Loucy (cell line): Measurements from ENCODE around the gene WHRN.
A peak's percentile ranks its signal among the peaks of the same experiment; 100 is the strongest.

ENCODE experiments used
- H2AFZ ChIP-seq: fragments of 200-600 bp; sonication (generic); 2 replicates; pipeline ENCODE4 v1.6.0; 2016; ENCODE audit warnings: antibody characterized with exemption, mild to moderate bottlenecking, low read length, moderate library complexity
- H3F3A ChIP-seq: fragments of 200-600 bp; 2 replicates; pipeline ENCODE4 v1.6.0; 2016; ENCODE audit warnings: antibody characterized with exemption, low read depth, mild to moderate bottlenecking
- H3K27me3 ChIP-seq: fragments of 200-600 bp; sonication (generic); 2 replicates; pipeline ENCODE4 v1.6.1; 2014; ENCODE audit warnings: low read length, mild to moderate bottlenecking; ENCODE audit not compliant: insufficient read depth, poor library complexity, severe bottlenecking
- H3K36me3 ChIP-seq: fragments of 200-600 bp; sonication (generic); 2 replicates; pipeline ENCODE4 v1.6.1; 2016; ENCODE audit warnings: low read length; ENCODE audit not compliant: insufficient read depth
- H3K4me1 ChIP-seq: fragments of 200-600 bp; sonication (generic); 2 replicates; pipeline ENCODE4 v1.5.1; 2014; ENCODE audit warnings: low read length, mild to moderate bottlenecking; ENCODE audit not compliant: insufficient read depth, poor library complexity, severe bottlenecking
- H3K4me2 ChIP-seq: fragments of 200-600 bp; sonication (generic); 2 replicates; pipeline ENCODE4 v1.6.0; 2014; ENCODE audit warnings: antibody characterized with exemption, low read length, low read depth, mild to moderate bottlenecking; ENCODE audit not compliant: poor library complexity, severe bottlenecking
- H3K4me3 ChIP-seq: fragments of 200-600 bp; sonication (generic); 2 replicates; pipeline ENCODE4 v1.5.1; 2014; ENCODE audit warnings: low read length, mild to moderate bottlenecking, mixed read lengths; ENCODE audit not compliant: poor library complexity, severe bottlenecking
- H3K79me2 ChIP-seq: fragments of 200-600 bp; sonication (generic); 2 replicates; pipeline ENCODE4 v1.6.1; 2014; ENCODE audit warnings: low read length; ENCODE audit not compliant: insufficient read depth
- H3K9ac ChIP-seq: fragments of 200-600 bp; sonication (generic); 2 replicates; pipeline ENCODE4 v1.6.0; 2014; ENCODE audit warnings: mild to moderate bottlenecking, low read depth, low read length, moderate library complexity; ENCODE audit not compliant: poor library complexity, severe bottlenecking
- H3K9me2 ChIP-seq: fragments of 200-600 bp; sonication (generic); replicated peaks from 2 replicates; pipeline ENCODE4 v1.6.1; 2016; ENCODE audit warnings: low read depth, low read length, mixed read lengths
- H3K9me3 ChIP-seq: fragments of 200-600 bp; sonication (generic); 2 replicates; pipeline ENCODE4 v1.6.1; 2014; ENCODE audit warnings: mild to moderate bottlenecking, antibody characterized with exemption, low read length, low read depth; ENCODE audit not compliant: insufficient read depth
- H4K20me1 ChIP-seq: fragments of 200-600 bp; sonication (generic); 2 replicates; pipeline ENCODE4 v1.6.0; 2014; ENCODE audit warnings: antibody characterized with exemption, low read length, mild to moderate bottlenecking; ENCODE audit not compliant: insufficient read depth, poor library complexity, severe bottlenecking
- CTCF ChIP-seq: fragments of 200-600 bp; sonication (generic); conservative IDR thresholded peaks from 2 replicates; pipeline ENCODE4 v1.5.1; 2014; ENCODE audit warnings: mild to moderate bottlenecking, antibody characterized with exemption, low read length
- EZH2phosphoT487 ChIP-seq: fragments of 200-600 bp; IDR thresholded peaks from 2 replicates; pipeline ENCODE4 v1.6.1; 2018; ENCODE audit warnings: antibody characterized with exemption, mild to moderate bottlenecking, moderate library complexity, borderline replicate concordance

WHRN gene

GRCh38 chr9:114394523-114395333 is 110.5 kb downstream of the WHRN start:
- H3F3A ChIP-seq = no peaks in the 10 kb centered on the region
- no peak overlapping the region for H2AFZ ChIP-seq
- H3K9me3 ChIP-seq = no peaks in the 10 kb centered on the region
- no peaks in the 10 kb centered on the region for H3K9me2 ChIP-seq
- H3K4me2 ChIP-seq = no peak overlapping the region
- H4K20me1 ChIP-seq = peaks cover 8% of the 10 kb centered on the region
- TF ChIP-seq EZH2phosphoT487 (no peak), CTCF (no peak)
- no peaks in the 10 kb centered on the region for H3K36me3 ChIP-seq
- H3K4me1 ChIP-seq = peaks cover 30% of the 10 kb centered on the region
- no peak overlapping the region for H3K4me3 ChIP-seq
- no peak overlapping the region for H3K9ac ChIP-seq
- H3K79me2 ChIP-seq = peaks cover 33% of the 10 kb centered on the region
- no peaks in the 10 kb centered on the region for H3K27me3 ChIP-seq

- H3K27me3 ChIP-seq = no peaks in the 10 kb centered on the region
- peak overlapping the region; percentile 29 for H3K4me2 ChIP-seq
- H4K20me1 ChIP-seq = peaks cover 8% of the 10 kb centered on the region
- H3K79me2 ChIP-seq = peaks cover 51% of the 10 kb centered on the region
- TF ChIP-seq EZH2phosphoT487 (no peak), CTCF (no peak)
- peak overlapping the region; percentile 23 for H3K9ac ChIP-seq
- H3K9me3 ChIP-seq = no peaks in the 10 kb centered on the region
- no peak overlapping the region for H3K4me3 ChIP-seq
- H3K9me2 ChIP-seq = no peaks in the 10 kb centered on the region
- H2AFZ ChIP-seq = no peak overlapping the region
- peaks cover 47% of the 10 kb centered on the region for H3K4me1 ChIP-seq
- no peaks in the 10 kb centered on the region for H3F3A ChIP-seq
- H3K36me3 ChIP-seq = no peaks in the 10 kb centered on the region
Measured at GRCh38 chr9:114392749-114393112, 112.5 kb downstream of the WHRN start.

- Histone ChIP-seq H3K4me3 (no peak overlapping the region), H3K36me3 (no peaks in the 10 kb centered on the region), H3K4me1 (peaks cover 43% of the 10 kb centered on the region), H3K9me3 (no peaks in the 10 kb centered on the region), H3K79me2 (peaks cover 56% of the 10 kb centered on the region), H3K9ac (no peak overlapping the region), H3K27me3 (no peaks in the 10 kb centered on the region), H4K20me1 (peaks cover 11% of the 10 kb centered on the region), H2AFZ (no peak overlapping the region), H3K9me2 (no peaks in the 10 kb centered on the region), H3F3A (0 out of 2 replicates have a peak, but pooled peaks cover 2% of the 10 kb centered on the region), H3K4me2 (peak overlapping the region; percentile 97)
- TF ChIP-seq EZH2phosphoT487 = no peak
Measured at GRCh38 chr9:114390952-114391351, 114.3 kb downstream of the WHRN start.
